Endodermal cell (in vitro differentiated cells): ENCODE measurements around the gene CHRNA7. TPM values are rescaled to one million over a fixed set of nuclear protein-coding genes. Genes with fewer than 3 reads are reported as not detected.
A peak's percentile ranks its signal among the peaks of the same experiment; 100 is the strongest.

Experiments
- DNase-seq: peaks from one replicate; pipeline ENCODE4 v3.0.0-alpha.2; 2017
- H3K27ac ChIP-seq: 2 replicates; pipeline ENCODE4 v1.5.1; 2013; ENCODE audit warnings: mild to moderate bottlenecking, low read depth, low read length, moderate library complexity
- H3K27me3 ChIP-seq: 2 replicates; pipeline ENCODE4 v1.6.1; 2013; ENCODE audit warnings: mild to moderate bottlenecking, low read length, moderate library complexity; ENCODE audit not compliant: insufficient read depth, control insufficient read depth, poor library complexity, severe bottlenecking
- H3K36me3 ChIP-seq: 2 replicates; pipeline ENCODE4 v1.7.0; 2013; ENCODE audit warnings: mild to moderate bottlenecking, low read length, moderate library complexity; ENCODE audit not compliant: control insufficient read depth, insufficient read depth
- H3K4me1 ChIP-seq: one replicate; pipeline ENCODE4 v1.7.0; 2013; ENCODE audit warnings: low read length; ENCODE audit not compliant: control insufficient read depth, insufficient read depth
- H3K4me3 ChIP-seq: 2 replicates; pipeline ENCODE4 v1.5.1; 2013; ENCODE audit warnings: mild to moderate bottlenecking, low read length, moderate library complexity
- H3K9ac ChIP-seq: 2 replicates; pipeline ENCODE4 v1.6.1; 2013; ENCODE audit warnings: mild to moderate bottlenecking, low read length, moderate library complexity; ENCODE audit not compliant: poor library complexity, severe bottlenecking; ENCODE audit errors: extremely low read depth
- H3K9me3 ChIP-seq: 2 replicates; pipeline ENCODE4 v1.6.1; 2013; ENCODE audit warnings: mild to moderate bottlenecking, low read length, moderate library complexity; ENCODE audit not compliant: control insufficient read depth
- H3K27ac Mint-ChIP-seq: 2 replicates; pipeline ENCODE4 v1.8.0; 2020; ENCODE audit warnings: mixed read lengths
- H3K27me3 Mint-ChIP-seq: 2 replicates; pipeline ENCODE4 v1.8.0; 2021; ENCODE audit warnings: mild to moderate bottlenecking, mixed read lengths; ENCODE audit not compliant: insufficient read depth
- H3K36me3 Mint-ChIP-seq: 2 replicates; pipeline ENCODE4 v1.8.0; 2020; ENCODE audit warnings: low read depth, mixed read lengths
- H3K4me1 Mint-ChIP-seq: 2 replicates; pipeline ENCODE4 v1.8.0; 2020; ENCODE audit warnings: mixed read lengths
- H3K4me3 Mint-ChIP-seq: 2 replicates; pipeline ENCODE4 v1.8.0; 2020; ENCODE audit warnings: mild to moderate bottlenecking, moderate library complexity, mixed read lengths
- H3K9me3 Mint-ChIP-seq: 2 replicates; pipeline ENCODE4 v1.8.0; 2020; ENCODE audit warnings: mild to moderate bottlenecking, mixed read lengths
- WGBS, 2 experiments: methylation state at CpG; one replicate each; pipeline versions ENCODE4 v1.1.5 to v1.1.7; 2013; ENCODE audit warnings: missing lambda C conversion rate in 2 of 2, mixed read lengths in 1 of 2; ENCODE audit not compliant: insufficient coverage in 1 of 2, insufficient read length in 1 of 2; 5-methylcytosine and 5-hydroxymethylcytosine counted together
- total RNA-seq, 2 donors: library from RNA; stranded (reverse); fragmentation: NEBNext Ultra II Directional in 1 of 2; extraction: Animal tissue kit (Norgen Biotek cat#: 25700) in 1 of 2; gene quantifications; 2 replicates in 1 of 2; 3 replicates in 1 of 2; pipeline ENCODE4 v1.2.1, GENCODE V29; 2021
- TF ChIP-seq, protein P1 (sequence below): fragments of 200-600 bp; sonication (generic); conservative IDR thresholded peaks from 2 replicates; pipeline ENCODE4 v1.5.0; 2021; ENCODE audit warnings: antibody characterized with exemption, mild to moderate bottlenecking

CHRNA7 gene
- total RNA-seq, 2 donors from 2014 or later = 7.5 to 8.0 TPM

DNA sequence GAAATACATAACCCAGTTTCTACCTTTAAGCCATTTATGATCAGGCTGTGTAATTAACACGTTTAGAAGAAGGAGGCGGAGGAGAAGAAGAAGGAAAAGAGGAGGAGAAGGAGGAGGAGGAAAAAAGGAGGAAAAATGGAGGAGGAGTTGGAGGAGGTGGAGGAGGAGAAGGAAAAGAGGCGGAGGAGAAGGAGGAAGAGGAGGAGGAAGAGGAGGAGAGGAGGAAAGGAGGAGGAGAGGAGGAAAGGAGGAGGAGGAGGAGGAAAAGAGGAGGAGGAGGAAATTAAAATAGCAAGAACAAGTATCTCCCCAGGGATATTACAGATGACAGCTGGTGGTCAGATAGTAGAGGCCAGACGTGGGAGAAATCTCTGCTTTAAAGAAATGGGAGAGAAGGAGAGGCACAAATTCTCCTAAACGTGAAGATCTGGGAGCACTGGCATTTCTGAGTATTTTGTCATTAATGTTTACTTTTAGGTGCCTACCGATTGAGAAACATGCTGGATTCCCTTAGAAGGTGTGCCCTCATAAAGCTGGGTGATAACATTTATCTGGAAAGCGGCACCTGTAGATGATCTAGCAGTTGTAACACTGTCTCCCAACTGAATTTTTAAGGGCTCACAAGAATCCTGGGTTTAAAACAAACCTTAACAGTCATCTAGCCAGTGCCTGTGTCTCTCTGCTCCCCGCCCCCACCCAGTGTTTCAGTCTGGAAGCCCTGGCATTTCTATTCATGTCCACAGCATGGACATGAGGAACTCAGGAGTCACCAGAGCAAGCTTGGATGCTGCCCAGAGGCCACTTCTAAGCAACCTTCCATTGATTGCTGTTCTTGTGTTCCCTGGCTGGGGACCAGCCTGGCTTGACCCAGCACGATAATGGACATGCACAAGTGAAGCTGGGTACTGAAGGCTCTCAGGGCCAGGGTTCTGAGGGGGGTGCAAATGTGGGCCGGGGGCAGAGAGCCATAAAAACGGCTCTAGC is 75.2 kb downstream of the CHRNA7 start:
- H3K27me3 Mint-ChIP-seq = peaks cover 12% of the 10 kb centered on the region
- no peak overlapping the region for H3K27ac ChIP-seq
- 86 to 87% methylated on average over 9 to 11 of the region's 11 CpGs for WGBS, 2 experiments
- H3K4me1 ChIP-seq = peaks cover 5% of the 10 kb centered on the region
- DNase-seq = peak; percentile 31
- peaks cover 5% of the 10 kb centered on the region for H3K4me1 Mint-ChIP-seq
- no peak overlapping the region for H3K4me3 Mint-ChIP-seq
- H3K9ac ChIP-seq = no peak overlapping the region
- no peaks in the 10 kb centered on the region for H3K36me3 Mint-ChIP-seq
- no peaks in the 10 kb centered on the region for H3K9me3 ChIP-seq
- H3K36me3 ChIP-seq = no peaks in the 10 kb centered on the region
- no peaks in the 10 kb centered on the region for H3K9me3 Mint-ChIP-seq
- H3K4me3 ChIP-seq = no peak overlapping the region
- no peak overlapping the region for H3K27ac Mint-ChIP-seq
- no peaks in the 10 kb centered on the region for H3K27me3 ChIP-seq
- TF ChIP-seq, protein P1, sequence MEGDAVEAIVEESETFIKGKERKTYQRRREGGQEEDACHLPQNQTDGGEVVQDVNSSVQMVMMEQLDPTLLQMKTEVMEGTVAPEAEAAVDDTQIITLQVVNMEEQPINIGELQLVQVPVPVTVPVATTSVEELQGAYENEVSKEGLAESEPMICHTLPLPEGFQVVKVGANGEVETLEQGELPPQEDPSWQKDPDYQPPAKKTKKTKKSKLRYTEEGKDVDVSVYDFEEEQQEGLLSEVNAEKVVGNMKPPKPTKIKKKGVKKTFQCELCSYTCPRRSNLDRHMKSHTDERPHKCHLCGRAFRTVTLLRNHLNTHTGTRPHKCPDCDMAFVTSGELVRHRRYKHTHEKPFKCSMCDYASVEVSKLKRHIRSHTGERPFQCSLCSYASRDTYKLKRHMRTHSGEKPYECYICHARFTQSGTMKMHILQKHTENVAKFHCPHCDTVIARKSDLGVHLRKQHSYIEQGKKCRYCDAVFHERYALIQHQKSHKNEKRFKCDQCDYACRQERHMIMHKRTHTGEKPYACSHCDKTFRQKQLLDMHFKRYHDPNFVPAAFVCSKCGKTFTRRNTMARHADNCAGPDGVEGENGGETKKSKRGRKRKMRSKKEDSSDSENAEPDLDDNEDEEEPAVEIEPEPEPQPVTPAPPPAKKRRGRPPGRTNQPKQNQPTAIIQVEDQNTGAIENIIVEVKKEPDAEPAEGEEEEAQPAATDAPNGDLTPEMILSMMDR = no peak

DNA sequence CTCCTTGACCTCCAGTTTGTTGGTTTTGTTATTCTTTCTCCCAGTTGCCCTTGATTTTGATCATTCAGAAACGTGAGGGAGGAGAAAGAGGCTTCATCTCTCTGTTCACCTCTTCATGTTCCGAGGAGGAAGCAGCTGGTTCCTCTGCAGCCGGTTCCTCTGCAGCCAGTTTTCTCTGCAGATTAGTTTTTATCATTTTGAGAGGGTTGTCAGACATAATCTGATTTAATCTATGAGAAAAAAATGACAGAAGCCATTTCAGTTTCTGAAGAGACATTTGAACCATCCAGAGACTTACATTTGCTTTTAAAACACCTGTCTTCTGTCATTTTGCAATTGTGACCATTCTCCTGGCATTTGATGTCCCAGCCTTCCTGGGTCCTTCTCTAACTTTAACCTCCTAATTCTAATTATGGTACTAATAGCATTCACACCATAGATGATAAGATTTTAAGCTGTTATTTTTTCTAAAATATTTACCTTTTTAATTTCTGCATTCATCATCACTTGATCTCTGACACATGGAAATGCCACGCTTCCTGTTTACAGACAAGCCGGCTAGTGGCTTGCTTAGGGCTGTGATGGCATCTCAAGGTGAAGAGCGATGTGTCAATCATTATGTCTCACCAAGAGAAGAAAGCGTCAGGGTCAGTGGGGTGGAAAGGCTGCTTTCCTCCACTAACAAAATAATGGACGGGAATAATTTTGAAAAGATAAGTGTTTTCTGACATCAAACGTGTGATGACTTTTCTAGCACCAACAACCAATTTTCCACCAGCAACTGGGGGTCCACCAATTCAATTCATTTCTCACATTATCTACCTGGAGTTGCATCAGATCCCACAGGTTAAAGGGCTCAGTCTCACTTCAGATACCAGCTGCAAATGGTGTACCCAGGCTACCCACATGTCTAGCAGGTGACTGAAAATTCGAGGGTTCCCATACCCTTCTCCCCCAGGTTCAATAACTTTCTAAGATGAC is 76.4 kb downstream of the CHRNA7 start:
- WGBS, 2 experiments = 93 to 94% methylated on average over 7 to 10 of the region's 10 CpGs
- H3K4me1 ChIP-seq = peaks cover 5% of the 10 kb centered on the region
- Mint-ChIP-seq H3K9me3 (no peaks in the 10 kb centered on the region), H3K4me1 (peaks cover 5% of the 10 kb centered on the region), H3K27me3 (peaks cover 8% of the 10 kb centered on the region), H3K36me3 (no peaks in the 10 kb centered on the region), H3K4me3 (no peak overlapping the region), H3K27ac (no peak overlapping the region)
- no peaks in the 10 kb centered on the region for H3K9me3 ChIP-seq
- DNase-seq = peak; percentile 17
- no peaks in the 10 kb centered on the region for H3K27me3 ChIP-seq
- no peak overlapping the region for H3K9ac ChIP-seq
- H3K4me3 ChIP-seq = no peak overlapping the region
- H3K36me3 ChIP-seq = no peaks in the 10 kb centered on the region
- TF ChIP-seq, protein P1 = no peak
- H3K27ac ChIP-seq = no peak overlapping the region

DNA sequence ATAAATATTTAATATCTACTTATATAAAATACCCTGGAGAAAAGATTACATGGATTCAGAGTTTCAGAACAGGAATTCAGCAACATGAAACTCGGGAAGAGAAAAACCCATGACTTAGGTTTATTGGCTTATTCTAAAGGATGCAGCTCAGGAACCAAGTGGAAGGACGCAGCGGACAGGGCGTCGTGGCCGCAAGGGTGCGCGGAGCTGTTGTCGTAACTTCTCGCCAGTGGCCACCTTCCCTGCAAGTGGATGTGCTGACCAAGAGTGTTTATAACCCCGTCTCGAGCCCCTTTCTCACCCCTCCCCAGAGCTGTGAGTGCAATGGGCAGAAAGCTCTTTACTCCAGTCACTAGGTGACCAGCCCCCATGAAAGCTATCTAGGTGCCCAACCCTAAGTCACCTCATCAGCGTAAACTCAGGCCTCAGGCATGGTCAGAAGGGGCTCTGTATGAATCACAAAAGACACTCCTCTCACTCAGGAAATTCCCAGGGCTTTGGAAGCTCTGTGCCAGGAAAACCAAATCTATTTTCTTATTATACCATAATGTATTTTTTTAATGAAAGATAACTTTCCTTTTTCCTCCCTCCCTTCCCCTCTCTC is 77.3 kb downstream of the CHRNA7 start:
- Mint-ChIP-seq H3K9me3 (no peaks in the 10 kb centered on the region), H3K36me3 (no peaks in the 10 kb centered on the region), H3K4me3 (no peak overlapping the region), H3K27me3 (peaks cover 8% of the 10 kb centered on the region), H3K27ac (no peak overlapping the region), H3K4me1 (peaks cover 4% of the 10 kb centered on the region)
- H3K27me3 ChIP-seq = no peaks in the 10 kb centered on the region
- H3K27ac ChIP-seq = no peak overlapping the region
- no peaks in the 10 kb centered on the region for H3K36me3 ChIP-seq
- H3K4me3 ChIP-seq = no peak overlapping the region
- peak; percentile 49 for DNase-seq
- H3K4me1 ChIP-seq = peaks cover 5% of the 10 kb centered on the region
- no peaks in the 10 kb centered on the region for H3K9me3 ChIP-seq
- H3K9ac ChIP-seq = no peak overlapping the region
- TF ChIP-seq, protein P1 = no peak
- 92 to 96% methylated on average over 9 to 13 of the region's 13 CpGs for WGBS, 2 experiments
